GM12878 (cell line): ENCODE data around the gene SSBP4. TPM values are rescaled to one million over a fixed set of nuclear protein-coding genes. Genes with fewer than 3 reads are reported as not detected.

Experiments
- ATAC-seq: fragments of 200-7000 bp; cut with Tn5 transposase; 3 replicates; pipeline ENCODE4 v1.9.1; 2020; ENCODE audit warnings: mild to moderate bottlenecking, moderate library complexity
- BruUV-seq: library from RNA; stranded (reverse); fragments of 400-500 nt; replicated peaks from 2 replicates; lab custom pipeline; 2021; lab: Mats Ljungman, UMichigan
- CTCF ChIA-PET: fragments of 300-600 bp; sonication (Branson Sonifier 250); formaldehyde crosslinking; extraction: SDS; loops from one replicate; lab custom pipeline; 2021; ENCODE audit warnings: inconsistent platforms; lab: Yijun Ruan, JAX
- POLR2A ChIA-PET: fragments of 350-600 bp; formaldehyde crosslinking; extraction: SDS; loops from one replicate; lab custom pipeline; 2021; ENCODE audit warnings: inconsistent platforms; lab: Charles Lee
- RAD21 ChIA-PET: fragments of 300-600 bp; sonication (Branson Sonifier 250); formaldehyde crosslinking; loops from one replicate; lab custom pipeline; 2023; ENCODE audit warnings: antibody characterized with exemption; ENCODE audit not compliant: unreplicated experiment; lab: Charles Lee
- SMC1A ChIA-PET: fragments of 300-600 bp; sonication (Branson Sonifier 250); formaldehyde crosslinking; loops from one replicate; lab custom pipeline; 2023; ENCODE audit not compliant: unreplicated experiment, uncharacterized antibody; lab: Charles Lee
- DNase-seq: peaks from one replicate; pipeline ENCODE4 v3.0.0-alpha.2; 2011; ENCODE audit warnings: low read depth, low spot score
- FAIRE-seq: peaks from 3 replicates; lab custom pipeline; 2011; peaks lifted over from hg19 to GRCh38; lab: Jason Lieb, UNC
- H2AFZ ChIP-seq: 2 replicates; pipeline ENCODE4 v1.6.0; 2011; ENCODE audit warnings: low read depth, low read length, control low read depth; ENCODE audit not compliant: control insufficient read depth
- H3K27ac ChIP-seq: 2 replicates; pipeline ENCODE4 v1.5.1; 2011; ENCODE audit warnings: control low read depth; ENCODE audit not compliant: control insufficient read depth, insufficient read depth
- H3K27me3 ChIP-seq, 2 experiments: replicated peaks in 1 of 2; 2 replicates each; pipeline versions ENCODE4 v1.6.0 to v1.6.1; 2011; ENCODE audit warnings: low read length in 1 of 2; ENCODE audit not compliant: control insufficient read depth in 2 of 2, insufficient read depth in 2 of 2
- H3K36me3 ChIP-seq, 2 experiments: 2 replicates each; pipeline ENCODE4 v1.5.1; 2011; ENCODE audit warnings: low read length in 1 of 2; ENCODE audit not compliant: control insufficient read depth in 2 of 2, insufficient read depth in 2 of 2
- H3K4me1 ChIP-seq: 2 replicates; pipeline ENCODE4 v1.6.1; 2011; ENCODE audit warnings: mild to moderate bottlenecking, low read length, moderate library complexity, mixed read lengths; ENCODE audit not compliant: control insufficient read depth, insufficient read depth
- H3K4me2 ChIP-seq: 2 replicates; pipeline ENCODE4 v1.6.0; 2011; ENCODE audit warnings: control low read depth; ENCODE audit not compliant: control insufficient read depth, insufficient read depth
- H3K4me3 ChIP-seq: fragments of 200-600 bp; sonication (generic); 2 replicates; pipeline ENCODE4 v1.5.1; 2016
- H3K79me2 ChIP-seq: 2 replicates; pipeline ENCODE4 v1.6.0; 2011; ENCODE audit warnings: low read length; ENCODE audit not compliant: control insufficient read depth, insufficient read depth
- H3K9ac ChIP-seq: 2 replicates; pipeline ENCODE4 v1.8.0; 2011; ENCODE audit warnings: low read length, control low read depth, mixed read lengths; ENCODE audit not compliant: control insufficient read depth, insufficient read depth
- H3K9me3 ChIP-seq: replicated peaks from 3 replicates; pipeline ENCODE4 v1.5.1; 2011; ENCODE audit warnings: mild to moderate bottlenecking, low read length; ENCODE audit not compliant: control insufficient read depth, insufficient read depth
- H4K20me1 ChIP-seq: 2 replicates; pipeline ENCODE4 v1.6.0; 2011; ENCODE audit not compliant: control insufficient read depth, insufficient read depth
- CEBPZ ChIP-seq: fragments of 150-350 bp; IDR thresholded peaks from 2 replicates; pipeline ENCODE4 v1.6.1; 2016; ENCODE audit warnings: low read depth, low read length
- ESRRA ChIP-seq: IDR thresholded peaks from 2 replicates; pipeline ENCODE4 v1.6.1; 2012; ENCODE audit warnings: mild to moderate bottlenecking, low read length, improper control_type of control experiment
- FOXK2 ChIP-seq: fragments of 450-650 bp; IDR thresholded peaks from 2 replicates; pipeline ENCODE4 v1.6.1; 2017; ENCODE audit warnings: mild to moderate bottlenecking, moderate library complexity
- FOXM1 ChIP-seq: IDR thresholded peaks from 2 replicates; pipeline ENCODE4 v1.6.1; 2012; ENCODE audit warnings: low read depth, mild to moderate bottlenecking, inconsistent platforms, low read length, moderate library complexity
- IKZF2 ChIP-seq, 2 experiments: fragments of 450-650 bp; IDR thresholded peaks; 2 replicates each; pipeline ENCODE4 v1.6.1; 2017; ENCODE audit warnings: mild to moderate bottlenecking in 2 of 2, moderate library complexity in 2 of 2
- IRF4 ChIP-seq: IDR thresholded peaks from 2 replicates; pipeline ENCODE4 v1.6.1; 2011; ENCODE audit warnings: low read depth, low read length
- MEF2B ChIP-seq: fragments of 450-650 bp; IDR thresholded peaks from 2 replicates; pipeline ENCODE4 v1.6.1; 2018; ENCODE audit warnings: mild to moderate bottlenecking, moderate library complexity; ENCODE audit not compliant: partially characterized antibody, poor library complexity, severe bottlenecking
- MYB ChIP-seq: fragments of 150-350 bp; IDR thresholded peaks from 2 replicates; pipeline ENCODE4 v1.6.1; 2014; ENCODE audit warnings: mild to moderate bottlenecking, low read depth, low read length, borderline replicate concordance
- POLR2AphosphoS2 ChIP-seq: IDR thresholded peaks from 2 replicates; pipeline ENCODE4 v1.6.1; 2011; ENCODE audit warnings: low read depth, mild to moderate bottlenecking, low read length, improper control_type of control experiment, moderate library complexity
- RCOR1 ChIP-seq: conservative IDR thresholded peaks from 2 replicates; pipeline ENCODE4 v1.6.1; 2012; ENCODE audit warnings: low read depth, low read length, improper control_type of control experiment
- USF2 ChIP-seq: IDR thresholded peaks from 2 replicates; pipeline ENCODE4 v1.6.1; 2011; ENCODE audit warnings: low read depth, low read length, improper control_type of control experiment, borderline replicate concordance
- WGBS: methylation state at CpG from one replicate; pipeline ENCODE4 v1.1.6; 2016; ENCODE audit warnings: low lambda C conversion rate; ENCODE audit not compliant: insufficient replicate concordance, insufficient coverage; ENCODE audit errors: missing lambda C conversion rate; 5-methylcytosine and 5-hydroxymethylcytosine counted together
- in situ Hi-C: fragments of 300-500 bp; cut with MboI; formaldehyde crosslinking; loops from 9 replicates; pipeline ENCODE4 v1.14.3; 2018; ENCODE audit warnings: mixed read lengths
- intact Hi-C: fragments of 100-400 bp; cut with micrococcal nuclease; formaldehyde crosslinking; loops from one replicate; pipeline ENCODE4 v1.14.2; 2022; ENCODE audit not compliant: unreplicated experiment
- polyA plus RNA-seq, 11 experiments: library from polyadenylated mRNA; depleted of rRNA in 4 of 11; unstranded in 6 of 11; stranded (reverse) in 5 of 11; fragments of >200 nt; fragmentation: Nextera tagmentation in 4 of 11; fragmentation: Illumina TruSeq in 1 of 11; extraction: Ambion mirVana in 4 of 11; extraction: Trizol in 1 of 11; gene quantifications; 1 replicate in 1 of 11; 2 replicates in 10 of 11; pipeline versions ENCODE4 v1.2.1 to v1.2.3, GENCODE V29; 2011 to 2016; ENCODE audit warnings: inconsistent platforms in 2 of 11, missing spikeins in 2 of 11, low read depth in 1 of 11
- total RNA-seq, 4 experiments: library from RNA; depleted of rRNA in 3 of 4; stranded (reverse); fragments of >200 nt in 3 of 4; fragmentation: Illumina TruSeq in 1 of 4; extraction: Trizol in 1 of 4; gene quantifications; 2 replicates each; pipeline versions ENCODE4 v1.2.1 to v1.2.3, GENCODE V29; 2013 to 2021
- TF ChIP-seq, protein P1 (sequence below): fragments of 450-650 bp; IDR thresholded peaks from 2 replicates; pipeline ENCODE4 v1.6.1; 2017; ENCODE audit warnings: mild to moderate bottlenecking, moderate library complexity

Gene SSBP4
- total and polyA plus RNA-seq, 10 of the 15 experiments (the other 5 are each of a cell fraction or from before 2014, with no cell fraction given) = 0.37 to 150 (median 38.9) TPM

DNA sequence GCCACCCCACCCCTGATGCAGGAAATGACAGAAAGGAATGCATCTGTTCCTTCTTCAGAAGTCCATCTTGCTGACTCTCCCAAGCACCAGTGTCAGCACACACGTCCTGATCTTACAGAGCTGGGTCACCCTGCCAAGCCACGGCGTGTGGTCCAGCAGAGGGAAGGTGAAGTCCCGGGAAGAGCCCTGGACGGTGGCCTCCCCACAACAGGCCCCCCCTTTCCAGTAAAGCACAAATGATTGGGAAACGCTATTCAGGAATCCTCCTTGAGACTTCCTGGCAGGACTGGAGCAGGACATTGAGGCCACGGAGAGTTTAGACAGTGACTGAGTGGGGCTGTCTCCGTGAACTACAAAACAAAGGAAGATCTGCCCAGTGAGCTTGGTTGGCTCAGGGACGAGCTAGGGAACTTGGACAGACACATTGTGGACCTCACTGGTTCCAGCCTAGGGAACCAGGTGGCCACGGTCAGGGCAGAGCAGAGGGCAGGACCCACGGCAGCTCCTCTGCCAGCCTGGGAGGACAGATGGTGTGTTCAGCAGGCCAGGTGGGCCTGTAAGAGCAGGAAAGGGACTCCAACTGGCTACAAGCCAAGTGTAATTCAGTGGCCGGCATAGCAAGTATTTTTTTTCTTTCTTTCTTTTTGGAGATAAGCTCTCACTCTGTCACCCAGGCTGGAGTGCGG is 61.0 kb downstream of the SSBP4 start (continued):
- no peak for TF ChIP-seq USF2
- no peak for TF ChIP-seq MEF2B
- no peak for TF ChIP-seq FOXM1

DNA sequence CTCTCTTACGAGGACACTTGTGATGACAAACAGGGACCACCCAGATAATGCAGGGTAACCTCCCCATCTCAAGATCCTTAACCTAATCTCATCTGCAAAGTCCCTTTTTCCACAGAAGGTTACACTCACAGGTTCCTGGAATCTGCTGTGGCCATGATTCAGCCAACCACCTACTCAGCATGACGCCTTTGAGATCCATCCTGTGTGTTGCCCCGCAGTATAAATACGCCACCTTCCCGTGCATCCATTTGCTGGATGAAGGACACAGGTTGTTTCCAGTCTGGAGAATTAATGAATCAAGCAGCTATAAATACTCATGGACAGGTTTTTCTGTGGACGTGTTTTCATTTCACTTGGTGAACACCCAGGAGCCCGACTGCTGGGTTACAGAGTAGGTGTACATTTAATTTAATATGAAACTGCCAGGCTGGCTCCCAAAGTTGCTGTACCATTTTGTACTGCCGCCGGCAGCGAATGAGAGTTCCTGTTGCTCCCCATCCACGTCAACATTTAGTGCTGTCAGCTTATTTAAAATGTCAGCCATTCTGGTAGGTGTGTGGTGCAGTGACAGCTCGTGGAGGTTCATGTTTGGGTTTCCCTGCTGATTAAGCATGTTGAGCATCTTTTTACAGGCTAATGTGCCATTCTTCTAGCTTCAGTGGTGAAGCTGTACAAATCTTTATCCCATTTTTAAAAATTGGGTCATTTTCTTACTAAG is 62.5 kb downstream of the SSBP4 start:
- ChIA-PET POLR2A (interaction anchor here (0.6 to 1.0 kb wide), 4 partner anchors 9 to 827 kb away, joined by 3 to 9 read pairs (median 6); no protein-coding TSS in a partner anchor), SMC1A (interaction anchor here (0.9 to 1.7 kb wide), 2 partner anchors 10 to 15 kb away, joined by 3 to 6 read pairs; no protein-coding TSS in a partner anchor), RAD21 (no interaction called here), CTCF (interaction anchor here (0.9 to 1.4 kb wide), 3 partner anchors 30 to 39 kb away, joined by 3 to 7 read pairs (median 4); no protein-coding TSS in a partner anchor)
- H3K9me3 ChIP-seq = no peaks in the 10 kb centered on the region
- intact Hi-C loops = no loop called here
- DNase-seq (no peak), ATAC-seq (no peak), FAIRE-seq (no peak)
- 93% methylated on average over 12 of the region's 12 CpGs for WGBS
- H3K27me3 ChIP-seq = no peaks in the 10 kb centered on the region
- peaks cover 24% of the 10 kb centered on the region for H3K4me1 ChIP-seq
- BruUV-seq = no TSS peak
- no peak overlapping the region for H3K27ac ChIP-seq
- H3K9ac ChIP-seq = no peak overlapping the region
- H3K4me2 ChIP-seq = no peak overlapping the region
- H3K79me2 ChIP-seq = peaks cover 54% of the 10 kb centered on the region
- no peak overlapping the region for H2AFZ ChIP-seq
- in situ Hi-C loops = no loop called here
- peaks cover 0 to 6% of the 10 kb centered on the region in 2 experiments; a peak in 2 of 4 replicates for H3K36me3 ChIP-seq
- no peak overlapping the region for H3K4me3 ChIP-seq
- H4K20me1 ChIP-seq = no peaks in the 10 kb centered on the region; the same call in 1 of the 2 replicates
- no peak for TF ChIP-seq IRF4
- no peak for TF ChIP-seq RCOR1
- no peak for TF ChIP-seq FOXK2
- no peak for TF ChIP-seq CEBPZ
- TF ChIP-seq MYB = no peak
- TF ChIP-seq ESRRA = no peak
- TF ChIP-seq, protein P1, sequence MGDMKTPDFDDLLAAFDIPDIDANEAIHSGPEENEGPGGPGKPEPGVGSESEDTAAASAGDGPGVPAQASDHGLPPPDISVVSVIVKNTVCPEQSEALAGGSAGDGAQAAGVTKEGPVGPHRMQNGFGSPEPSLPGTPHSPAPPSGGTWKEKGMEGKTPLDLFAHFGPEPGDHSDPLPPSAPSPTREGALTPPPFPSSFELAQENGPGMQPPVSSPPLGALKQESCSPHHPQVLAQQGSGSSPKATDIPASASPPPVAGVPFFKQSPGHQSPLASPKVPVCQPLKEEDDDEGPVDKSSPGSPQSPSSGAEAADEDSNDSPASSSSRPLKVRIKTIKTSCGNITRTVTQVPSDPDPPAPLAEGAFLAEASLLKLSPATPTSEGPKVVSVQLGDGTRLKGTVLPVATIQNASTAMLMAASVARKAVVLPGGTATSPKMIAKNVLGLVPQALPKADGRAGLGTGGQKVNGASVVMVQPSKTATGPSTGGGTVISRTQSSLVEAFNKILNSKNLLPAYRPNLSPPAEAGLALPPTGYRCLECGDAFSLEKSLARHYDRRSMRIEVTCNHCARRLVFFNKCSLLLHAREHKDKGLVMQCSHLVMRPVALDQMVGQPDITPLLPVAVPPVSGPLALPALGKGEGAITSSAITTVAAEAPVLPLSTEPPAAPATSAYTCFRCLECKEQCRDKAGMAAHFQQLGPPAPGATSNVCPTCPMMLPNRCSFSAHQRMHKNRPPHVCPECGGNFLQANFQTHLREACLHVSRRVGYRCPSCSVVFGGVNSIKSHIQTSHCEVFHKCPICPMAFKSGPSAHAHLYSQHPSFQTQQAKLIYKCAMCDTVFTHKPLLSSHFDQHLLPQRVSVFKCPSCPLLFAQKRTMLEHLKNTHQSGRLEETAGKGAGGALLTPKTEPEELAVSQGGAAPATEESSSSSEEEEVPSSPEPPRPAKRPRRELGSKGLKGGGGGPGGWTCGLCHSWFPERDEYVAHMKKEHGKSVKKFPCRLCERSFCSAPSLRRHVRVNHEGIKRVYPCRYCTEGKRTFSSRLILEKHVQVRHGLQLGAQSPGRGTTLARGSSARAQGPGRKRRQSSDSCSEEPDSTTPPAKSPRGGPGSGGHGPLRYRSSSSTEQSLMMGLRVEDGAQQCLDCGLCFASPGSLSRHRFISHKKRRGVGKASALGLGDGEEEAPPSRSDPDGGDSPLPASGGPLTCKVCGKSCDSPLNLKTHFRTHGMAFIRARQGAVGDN = no peak
- no peak for TF ChIP-seq IKZF2 (IDR thresholded peaks at IDR 0.05)
- TF ChIP-seq POLR2AphosphoS2 = no peak
